Airway epithelial cell (primary cell): ENCODE measurements around the gene NAT10. TPM values are rescaled to one million over a fixed set of nuclear protein-coding genes. Genes with fewer than 3 reads are reported as not detected.

Experiments
- total RNA-seq: library from RNA; depleted of rRNA; stranded (reverse); fragments of >200 nt; gene quantifications from 2 replicates; pipeline ENCODE4 v1.2.3, GENCODE V29; 2015

The NAT10 gene
- total RNA-seq, result 43.1 and 43.3 TPM in 2 replicates

GRCh38 chr11:34105079-34105956, at the start of gene NAT10:
NAT10 (plus strand) TSS chr11:34105629; CDS start chr11:34108226, 2,597 bp downstream.

Other genes starting within 250 kb of the NAT10 start
- gene LMO2, start 213.6 kb upstream of the NAT10 start, total RNA-seq, result 1.4 and 2.4 TPM in 2 replicates
- 123 and 172 TPM in 2 replicates for gene CAPRIN1, start 53.9 kb upstream of the NAT10 start, total RNA-seq